A549 (cell line): ENCODE data around the gene ADH5. TPM values are rescaled to one million over a fixed set of nuclear protein-coding genes. Genes with fewer than 3 reads are reported as not detected.
"Not testable (repeated sequence)": the region's sequence is repeated elsewhere in the genome, so short reads cannot be mapped to it uniquely, and the experiment has no call there.

Experiments used
- ATAC-seq, 2 experiments: fragments of 200-7000 bp in 1 of 2; fragments of >200 bp in 1 of 2; cut with Nextera tagmentation in 1 of 2; cut with Tn5 transposase in 1 of 2; 3 replicates each; pipeline versions ENCODE4 v1.8.0 to v1.9.1; 2018 to 2020; ENCODE audit warnings: mild to moderate bottlenecking in 1 of 2, moderate library complexity in 1 of 2
- CTCF ChIA-PET: fragments of 300-600 bp; sonication (Branson Sonifier 250); formaldehyde crosslinking; extraction: SDS; loops from one replicate; lab custom pipeline; 2021; ENCODE audit warnings: antibody characterized with exemption, inconsistent platforms; lab: Yijun Ruan, JAX
- POLR2A ChIA-PET: fragments of 350-600 bp; formaldehyde crosslinking; extraction: SDS; loops from one replicate; lab custom pipeline; 2021; ENCODE audit warnings: antibody characterized with exemption, inconsistent platforms; lab: Yijun Ruan, JAX
- DNase-seq, 2 experiments: peaks; one replicate each; pipeline versions ENCODE4 v3.0.0 to v3.0.0-alpha.2; 2011 to 2016; ENCODE audit warnings: low read depth in 1 of 2, low spot score in 1 of 2
- FAIRE-seq: peaks from 2 replicates; lab custom pipeline; 2011; peaks lifted over from hg19 to GRCh38; lab: Jason Lieb, UNC
- H3K27ac ChIP-seq, 2 experiments: fragments of >200 bp; sonication (Bioruptor Twin); formaldehyde crosslinking; 3 replicates each; pipeline ENCODE4 v1.5.1; 2016 to 2017
- H3K4me1 ChIP-seq: fragments of >200 bp; sonication (Bioruptor Twin); formaldehyde crosslinking; 3 replicates; pipeline ENCODE4 v1.6.1; 2016
- H3K4me2 ChIP-seq: fragments of >200 bp; sonication (Bioruptor Twin); formaldehyde crosslinking; 3 replicates; pipeline ENCODE4 v1.6.1; 2016
- H3K4me3 ChIP-seq: fragments of >200 bp; sonication (Bioruptor Twin); formaldehyde crosslinking; 3 replicates; pipeline ENCODE4 v1.5.1; 2016
- H3K9me3 ChIP-seq: fragments of >200 bp; sonication (Bioruptor Twin); formaldehyde crosslinking; 3 replicates; pipeline ENCODE4 v1.6.1; 2016
- ATOH8 ChIP-seq: fragments of 250-450 bp; sonication (Bioruptor Pico); IDR thresholded peaks from 2 replicates; pipeline ENCODE4 v1.5.0; 2020; ENCODE audit warnings: low read depth, mild to moderate bottlenecking, moderate library complexity
- BCL3 ChIP-seq: fragments of >200 bp; sonication (Bioruptor Twin); formaldehyde crosslinking; IDR thresholded peaks from 3 replicates; pipeline ENCODE4 v1.6.1; 2016
- EHMT2 ChIP-seq: fragments of 200-600 bp; sonication (generic); IDR thresholded peaks from 2 replicates; pipeline ENCODE4 v1.6.1; 2016; ENCODE audit warnings: antibody characterized with exemption, low read depth, mild to moderate bottlenecking, moderate library complexity
- EP300 ChIP-seq, 2 experiments: fragments of >200 bp; sonication (Bioruptor Twin); formaldehyde crosslinking; IDR thresholded peaks; 2 replicates in 1 of 2; 3 replicates in 1 of 2; pipeline ENCODE4 v1.6.1; 2016 to 2017
- ESRRA ChIP-seq: fragments of 150-350 bp; IDR thresholded peaks from 2 replicates; pipeline ENCODE4 v1.6.1; 2014; ENCODE audit warnings: mild to moderate bottlenecking, low read length, borderline replicate concordance
- FOSB ChIP-seq: fragments of 250-450 bp; sonication (Bioruptor Pico); IDR thresholded peaks from 2 replicates; pipeline ENCODE4 v1.5.0; 2020; ENCODE audit warnings: mild to moderate bottlenecking, moderate library complexity
- FOSL2 ChIP-seq, 2 experiments: fragments of 450-650 bp in 1 of 2; fragments of >200 bp in 1 of 2; sonication (Bioruptor Twin) in 1 of 2; formaldehyde crosslinking; IDR thresholded peaks; 2 replicates each; pipeline versions ENCODE4 v1.5.0 to v1.6.1; 2016 to 2020; ENCODE audit warnings: mild to moderate bottlenecking in 1 of 2, moderate library complexity in 1 of 2
- FOXS1 ChIP-seq: fragments of 250-450 bp; sonication (Bioruptor Pico); IDR thresholded peaks from 2 replicates; pipeline ENCODE4 v1.5.0; 2020; ENCODE audit warnings: mild to moderate bottlenecking, moderate library complexity
- GATA3 ChIP-seq: IDR thresholded peaks from 2 replicates; pipeline ENCODE4 v1.6.1; 2012; ENCODE audit warnings: borderline replicate concordance
- HOXA7 ChIP-seq: fragments of 250-450 bp; sonication (Bioruptor Pico); IDR thresholded peaks from 2 replicates; pipeline ENCODE4 v1.5.0; 2020; ENCODE audit warnings: mild to moderate bottlenecking, moderate library complexity
- JUN ChIP-seq, 2 experiments: fragments of >200 bp; sonication (Bioruptor Twin); formaldehyde crosslinking; IDR thresholded peaks; 2 replicates in 1 of 2; 3 replicates in 1 of 2; pipeline ENCODE4 v1.6.1; 2016 to 2017
- MAX ChIP-seq: IDR thresholded peaks from 2 replicates; pipeline ENCODE4 v1.6.1; 2012
- MYC ChIP-seq: IDR thresholded peaks from 2 replicates; pipeline ENCODE4 v1.6.1; 2012; ENCODE audit warnings: mild to moderate bottlenecking, inconsistent platforms, low read length, improper control_type of control experiment, borderline replicate concordance
- NFE2L2 ChIP-seq: fragments of 150-350 bp; conservative IDR thresholded peaks from 2 replicates; pipeline ENCODE4 v1.6.1; 2014; ENCODE audit warnings: low read length
- NPAS2 ChIP-seq: fragments of 250-450 bp; sonication (Bioruptor Pico); IDR thresholded peaks from 2 replicates; pipeline ENCODE4 v1.8.0; 2022; ENCODE audit warnings: mild to moderate bottlenecking, moderate library complexity, borderline replicate concordance
- NR3C1 ChIP-seq: fragments of >200 bp; sonication (Bioruptor Twin); formaldehyde crosslinking; IDR thresholded peaks from 3 replicates; pipeline ENCODE4 v1.6.1; 2017
- PHF8 ChIP-seq: fragments of 200-600 bp; sonication (generic); IDR thresholded peaks from 2 replicates; pipeline ENCODE4 v1.6.1; 2016; ENCODE audit warnings: low read depth, mild to moderate bottlenecking, antibody characterized with exemption, moderate library complexity, borderline replicate concordance
- TFCP2L1 ChIP-seq: fragments of 250-450 bp; sonication (Bioruptor Pico); IDR thresholded peaks from 2 replicates; pipeline ENCODE4 v1.5.0; 2021; ENCODE audit warnings: mild to moderate bottlenecking
- ZFP36 ChIP-seq: fragments of 450-650 bp; IDR thresholded peaks from 2 replicates; pipeline ENCODE4 v1.6.1; 2014; ENCODE audit warnings: borderline replicate concordance; ENCODE audit not compliant: partially characterized antibody
- ZSCAN20 ChIP-seq: fragments of 250-450 bp; sonication (Bioruptor Pico); IDR thresholded peaks from 2 replicates; pipeline ENCODE4 v1.8.0; 2022; ENCODE audit warnings: mild to moderate bottlenecking, moderate library complexity
- WGBS: methylation state at CpG from one replicate; pipeline ENCODE4 v1.1.6; 2017; ENCODE audit errors: missing lambda C conversion rate; 5-methylcytosine and 5-hydroxymethylcytosine counted together
- polyA plus RNA-seq, 4 experiments: library from polyadenylated mRNA; depleted of rRNA in 3 of 4; stranded (reverse); fragments of >200 nt; fragmentation: RNase III in 1 of 4; extraction: RNeasy Plus Mini Kit Qiagen cat#74134 plus additional on column Dnase treatment in 1 of 4; gene quantifications; 2 replicates in 3 of 4; 3 replicates in 1 of 4; pipeline ENCODE4 v1.2.3, GENCODE V29; 2011 to 2017
- TF ChIP-seq, protein P1 (sequence below): fragments of 200-600 bp; sonication (generic); IDR thresholded peaks from 2 replicates; pipeline ENCODE4 v1.6.1; 2016; ENCODE audit warnings: antibody characterized with exemption, mild to moderate bottlenecking, moderate library complexity
- TF ChIP-seq, protein P2 (sequence below): IDR thresholded peaks from 2 replicates; pipeline ENCODE4 v1.6.1; 2012; ENCODE audit warnings: low read depth, borderline replicate concordance

The ADH5 gene
- polyA plus RNA-seq, 2 of the 4 experiments (the other 2 are of a cell fraction), result 124 to 152 TPM

GRCh38 chr4:99109286-99109685 lies 20.7 kb upstream of the ADH5 start:
- FAIRE-seq, POLR2A ChIA-PET, DNase-seq, H3K4me3 ChIP-seq, H3K4me2 ChIP-seq, H3K27ac ChIP-seq, H3K9me3 ChIP-seq, H3K4me1 ChIP-seq, ATAC-seq: not testable (repeated sequence)
- CTCF ChIA-PET, result interaction anchor here (1.2 to 1.3 kb wide), 2 partner anchors 8 to 9 kb away, joined by 3 read pairs; no protein-coding TSS in a partner anchor
- WGBS, result 80% methylated on average over 12 of the region's 12 CpGs

DNA sequence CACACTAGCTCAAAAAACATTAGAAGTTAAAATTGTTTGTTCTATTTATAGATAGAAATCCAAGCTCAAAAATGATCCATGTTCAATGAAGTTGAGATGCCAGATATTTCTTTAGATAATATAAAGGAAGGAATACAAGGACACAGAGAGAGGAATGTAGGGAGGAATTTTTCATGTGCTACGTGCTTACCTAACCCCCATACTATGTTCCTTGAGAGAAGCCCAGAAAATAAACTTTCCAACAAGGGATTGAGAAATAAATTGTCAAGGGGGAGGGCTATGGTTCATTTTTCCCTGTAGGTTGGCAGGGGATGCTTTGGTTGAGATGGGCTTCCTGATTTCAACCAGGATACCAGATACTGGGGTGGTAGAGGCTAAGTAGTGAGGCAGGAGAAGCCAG lies 15.6 kb upstream of the ADH5 start:
- no peak overlapping the region for H3K4me3 ChIP-seq
- FAIRE-seq, result no peak
- CTCF ChIA-PET, result interaction anchor here (1.2 kb wide), 1 partner anchor 30 kb away, joined by 3 read pairs; no protein-coding TSS in a partner anchor
- 46% methylated on average over 1 of the region's 1 CpG for WGBS
- POLR2A ChIA-PET, result interaction anchor here (1.6 kb wide), 1 partner anchor 15 kb away, joined by 4 read pairs; no protein-coding TSS in a partner anchor
- H3K4me1 ChIP-seq, result no peaks in the 10 kb centered on the region
- H3K4me2 ChIP-seq, result no peak overlapping the region
- H3K9me3 ChIP-seq, result no peaks in the 10 kb centered on the region
- H3K27ac ChIP-seq, result no peak overlapping the region
- DNase-seq, result no peak
- TF ChIP-seq, protein P1, sequence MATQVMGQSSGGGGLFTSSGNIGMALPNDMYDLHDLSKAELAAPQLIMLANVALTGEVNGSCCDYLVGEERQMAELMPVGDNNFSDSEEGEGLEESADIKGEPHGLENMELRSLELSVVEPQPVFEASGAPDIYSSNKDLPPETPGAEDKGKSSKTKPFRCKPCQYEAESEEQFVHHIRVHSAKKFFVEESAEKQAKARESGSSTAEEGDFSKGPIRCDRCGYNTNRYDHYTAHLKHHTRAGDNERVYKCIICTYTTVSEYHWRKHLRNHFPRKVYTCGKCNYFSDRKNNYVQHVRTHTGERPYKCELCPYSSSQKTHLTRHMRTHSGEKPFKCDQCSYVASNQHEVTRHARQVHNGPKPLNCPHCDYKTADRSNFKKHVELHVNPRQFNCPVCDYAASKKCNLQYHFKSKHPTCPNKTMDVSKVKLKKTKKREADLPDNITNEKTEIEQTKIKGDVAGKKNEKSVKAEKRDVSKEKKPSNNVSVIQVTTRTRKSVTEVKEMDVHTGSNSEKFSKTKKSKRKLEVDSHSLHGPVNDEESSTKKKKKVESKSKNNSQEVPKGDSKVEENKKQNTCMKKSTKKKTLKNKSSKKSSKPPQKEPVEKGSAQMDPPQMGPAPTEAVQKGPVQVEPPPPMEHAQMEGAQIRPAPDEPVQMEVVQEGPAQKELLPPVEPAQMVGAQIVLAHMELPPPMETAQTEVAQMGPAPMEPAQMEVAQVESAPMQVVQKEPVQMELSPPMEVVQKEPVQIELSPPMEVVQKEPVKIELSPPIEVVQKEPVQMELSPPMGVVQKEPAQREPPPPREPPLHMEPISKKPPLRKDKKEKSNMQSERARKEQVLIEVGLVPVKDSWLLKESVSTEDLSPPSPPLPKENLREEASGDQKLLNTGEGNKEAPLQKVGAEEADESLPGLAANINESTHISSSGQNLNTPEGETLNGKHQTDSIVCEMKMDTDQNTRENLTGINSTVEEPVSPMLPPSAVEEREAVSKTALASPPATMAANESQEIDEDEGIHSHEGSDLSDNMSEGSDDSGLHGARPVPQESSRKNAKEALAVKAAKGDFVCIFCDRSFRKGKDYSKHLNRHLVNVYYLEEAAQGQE, result no peak
- no peak for TF ChIP-seq BCL3
- TF ChIP-seq, protein P2, sequence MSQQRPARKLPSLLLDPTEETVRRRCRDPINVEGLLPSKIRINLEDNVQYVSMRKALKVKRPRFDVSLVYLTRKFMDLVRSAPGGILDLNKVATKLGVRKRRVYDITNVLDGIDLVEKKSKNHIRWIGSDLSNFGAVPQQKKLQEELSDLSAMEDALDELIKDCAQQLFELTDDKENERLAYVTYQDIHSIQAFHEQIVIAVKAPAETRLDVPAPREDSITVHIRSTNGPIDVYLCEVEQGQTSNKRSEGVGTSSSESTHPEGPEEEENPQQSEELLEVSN, result no peak
- no peak for TF ChIP-seq TFCP2L1 (CRISPR knock-in tag)
- TF ChIP-seq FOSB (CRISPR knock-in tag), result no peak
- no peak for TF ChIP-seq EHMT2
- no peak for TF ChIP-seq ATOH8 (CRISPR knock-in tag)
- no peak for ATAC-seq

DNA sequence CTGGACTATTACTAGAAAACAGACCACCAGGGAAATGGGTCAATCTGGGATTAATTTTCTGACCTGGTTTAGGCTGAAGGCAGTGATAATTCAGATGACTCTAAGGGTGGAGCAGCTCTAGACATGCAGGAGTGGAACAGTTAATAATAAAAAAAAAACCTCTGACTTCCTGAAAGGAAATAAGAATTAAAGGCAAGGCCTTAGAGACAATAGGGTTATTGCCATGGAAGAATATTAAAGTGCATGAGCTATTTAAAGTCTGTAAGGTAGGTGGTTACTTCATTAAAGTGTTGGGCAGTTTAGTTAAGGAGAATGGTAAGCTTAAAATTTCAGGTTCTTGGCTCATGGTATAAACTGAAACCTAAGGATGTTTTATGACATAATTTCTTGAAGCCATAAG lies 14.6 kb upstream of the ADH5 start:
- ATAC-seq (no peak), FAIRE-seq (no peak)
- no peak overlapping the region for H3K4me3 ChIP-seq
- CTCF ChIA-PET, result interaction anchor here (0.7 to 1.1 kb wide), 2 partner anchors 15 to 18 kb away, joined by 3 read pairs; no protein-coding TSS in a partner anchor
- TF ChIP-seq NR3C1, result no peak
- no peak for TF ChIP-seq MAX
- TF ChIP-seq ZFP36, result no peak
- TF ChIP-seq JUN (IDR thresholded peaks at IDR 0.05), result no peak
- no peak for TF ChIP-seq ESRRA
- TF ChIP-seq FOXS1 (CRISPR knock-in tag), result no peak
- TF ChIP-seq PHF8, result no peak
- no peak for TF ChIP-seq NFE2L2
- no peak for TF ChIP-seq EP300 (IDR thresholded peaks at IDR 0.05)
- no peak for TF ChIP-seq HOXA7 (CRISPR knock-in tag)
- TF ChIP-seq FOSL2 (IDR thresholded peaks at IDR 0.05), result no peak
- TF ChIP-seq FOSL2 (CRISPR knock-in tag; IDR thresholded peaks at IDR 0.05), result no peak
- no peak for TF ChIP-seq GATA3
- TF ChIP-seq, protein P2, result no peak
- TF ChIP-seq ZSCAN20 (CRISPR knock-in tag), result no peak
- TF ChIP-seq MYC, result no peak
- no peak for TF ChIP-seq EHMT2
- TF ChIP-seq BCL3, result no peak
- no peak for TF ChIP-seq NPAS2 (CRISPR knock-in tag)
- TF ChIP-seq, all 56 proteins: peak for 0
- no peak for DNase-seq
- Histone ChIP-seq H3K4me1 (no peaks in the 10 kb centered on the region), H3K9me3 (no peaks in the 10 kb centered on the region), H3K4me2 (no peak overlapping the region), H3K27ac (no peak overlapping the region)
- POLR2A ChIA-PET, result interaction anchor here (1.6 kb wide), 1 partner anchor 14 kb away, joined by 4 read pairs; no protein-coding TSS in a partner anchor
